K562 (cell line): ENCODE data around the gene LYPLA2. TPM values are rescaled to one million over a fixed set of nuclear protein-coding genes. Genes with fewer than 3 reads are reported as not detected.

Experiments used
- ADNP ChIP-seq: fragments of 200-800 bp; sonication (Bioruptor generic); IDR thresholded peaks from 2 replicates; pipeline ENCODE4 v1.6.1; 2016; ENCODE audit warnings: missing genetic modification characterization, missing compliant biosample characterization
- MCM7 ChIP-seq, 2 experiments: fragments of 450-650 bp; IDR thresholded peaks; 2 replicates each; pipeline ENCODE4 v1.6.1; 2016 to 2018
- PURB ChIP-seq: sonication (generic); formaldehyde crosslinking; IDR thresholded peaks from 2 replicates; pipeline ENCODE4 v1.9.0; 2021; ENCODE audit warnings: low read depth, mild to moderate bottlenecking, missing genetic modification reagents
- SMAD2 ChIP-seq: fragments of 150-350 bp; IDR thresholded peaks from 2 replicates; pipeline ENCODE4 v1.6.1; 2014; ENCODE audit warnings: low read depth, mild to moderate bottlenecking, low read length
- SMC3 ChIP-seq: conservative IDR thresholded peaks from 2 replicates; pipeline ENCODE4 v1.6.1; 2011; ENCODE audit warnings: low read depth, low read length, improper control_type of control experiment; ENCODE audit not compliant: insufficient read depth
- THRAP3 ChIP-seq: fragments of 450-650 bp; IDR thresholded peaks from 2 replicates; pipeline ENCODE4 v1.6.1; 2016; ENCODE audit warnings: mild to moderate bottlenecking, inconsistent platforms, borderline replicate concordance
- ZKSCAN1 ChIP-seq: fragments of 150-350 bp; IDR thresholded peaks from 2 replicates; pipeline ENCODE4 v1.6.1; 2016; ENCODE audit warnings: low read depth, low read length
- ZNF184 ChIP-seq: sonication (generic); formaldehyde crosslinking; IDR thresholded peaks from 2 replicates; pipeline ENCODE4 v1.5.0; 2020; ENCODE audit warnings: missing genetic modification reagents
- ZNF445 ChIP-seq: fragments of 250-450 bp; sonication (Bioruptor Pico); IDR thresholded peaks from 2 replicates; pipeline ENCODE4 v1.4.0; 2020; ENCODE audit warnings: low read depth, mild to moderate bottlenecking, moderate library complexity
- polyA plus RNA-seq, 8 experiments: library from polyadenylated mRNA; depleted of rRNA in 4 of 8; stranded (reverse) in 5 of 8; unstranded in 3 of 8; fragments of >200 nt; fragmentation: Nextera tagmentation in 2 of 8; fragmentation: Illumina TruSeq in 1 of 8; extraction: Ambion mirVana in 2 of 8; extraction: Trizol in 1 of 8; gene quantifications; 2 replicates each; pipeline versions ENCODE4 v1.2.1 to v1.2.3, GENCODE V29; 2011 to 2014; ENCODE audit warnings: inconsistent platforms in 1 of 8, missing spikeins in 1 of 8
- total RNA-seq, 7 experiments: library from RNA; depleted of rRNA in 6 of 7; stranded (reverse); fragments of >200 nt in 6 of 7; fragmentation: Illumina TruSeq in 2 of 7; extraction: Trizol in 2 of 7; gene quantifications; 2 replicates each; pipeline versions ENCODE4 v1.2.1 to v1.2.3, GENCODE V29; 2011 to 2021; ENCODE audit warnings: low replicate concordance in 1 of 7
- TF ChIP-seq, protein P1 (sequence below): sonication (generic); formaldehyde crosslinking; IDR thresholded peaks from 2 replicates; pipeline ENCODE4 v1.8.1; 2023; ENCODE audit warnings: mild to moderate bottlenecking, missing genetic modification reagents, moderate library complexity
- TF ChIP-seq, protein P2 (sequence below): IDR thresholded peaks from 2 replicates; pipeline ENCODE4 v1.6.1; 2014; ENCODE audit warnings: antibody characterized with exemption
- TF ChIP-seq, protein P3 (sequence below): fragments of 450-650 bp; IDR thresholded peaks from 2 replicates; pipeline ENCODE4 v1.6.1; 2016; ENCODE audit warnings: mild to moderate bottlenecking, moderate library complexity

The LYPLA2 gene
- total and polyA plus RNA-seq, 9 of the 15 experiments (the other 6 are each of a cell fraction or from before 2014, with no cell fraction given): 3.9 to 128 (median 60.1) TPM

DNA sequence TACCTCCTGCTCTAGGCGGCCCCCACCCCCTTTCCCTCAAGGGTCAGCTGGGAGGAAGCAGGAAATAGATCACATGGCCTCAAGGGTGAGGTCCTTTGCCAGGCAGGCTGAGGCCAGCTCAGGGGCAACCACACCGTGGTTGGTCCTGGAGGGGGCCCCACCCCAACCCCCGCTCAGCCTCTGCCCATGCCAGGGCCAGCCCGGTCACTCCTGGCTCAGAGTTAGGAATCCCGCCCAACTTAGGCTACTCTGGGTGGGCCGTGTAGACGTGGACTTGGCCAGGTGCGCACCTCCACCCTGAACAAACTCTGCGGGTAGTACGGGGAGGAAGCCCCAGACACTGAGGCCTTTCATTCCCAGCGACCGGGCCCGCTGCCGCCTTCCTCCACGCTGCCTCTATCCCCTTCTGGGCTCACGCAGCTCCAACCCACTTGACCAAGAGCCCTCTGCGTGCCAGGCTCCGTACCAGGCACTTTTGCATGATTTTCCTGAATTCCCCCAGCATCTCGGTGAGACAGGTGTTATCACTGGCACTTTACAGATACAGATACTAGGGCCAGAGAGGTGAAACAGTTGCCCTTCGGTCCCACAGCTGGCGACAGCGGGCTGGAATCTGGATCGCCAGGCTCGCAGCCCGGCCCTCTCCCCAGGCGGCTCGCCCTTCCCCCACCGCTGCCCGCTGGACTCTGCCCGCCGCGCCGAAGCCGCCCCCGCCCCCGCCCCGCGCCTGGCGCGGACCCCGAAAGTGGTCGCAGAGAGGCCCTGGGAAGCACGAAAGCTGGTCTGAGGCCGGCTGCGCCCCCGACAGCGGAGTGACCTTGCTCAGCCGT lies 8.8 kb downstream of the LYPLA2 start (continued):
- TF ChIP-seq PURB (CRISPR knock-in tag) (no peak), SMAD2 (no peak), ZNF184 (CRISPR knock-in tag) (no peak), ZNF445 (no peak), ADNP (no peak), SMC3 (no peak), ZKSCAN1 (no peak), MCM7 (IDR thresholded peaks at IDR 0.05) (no peak), THRAP3 (no peak)
- TF ChIP-seq, protein P1, sequence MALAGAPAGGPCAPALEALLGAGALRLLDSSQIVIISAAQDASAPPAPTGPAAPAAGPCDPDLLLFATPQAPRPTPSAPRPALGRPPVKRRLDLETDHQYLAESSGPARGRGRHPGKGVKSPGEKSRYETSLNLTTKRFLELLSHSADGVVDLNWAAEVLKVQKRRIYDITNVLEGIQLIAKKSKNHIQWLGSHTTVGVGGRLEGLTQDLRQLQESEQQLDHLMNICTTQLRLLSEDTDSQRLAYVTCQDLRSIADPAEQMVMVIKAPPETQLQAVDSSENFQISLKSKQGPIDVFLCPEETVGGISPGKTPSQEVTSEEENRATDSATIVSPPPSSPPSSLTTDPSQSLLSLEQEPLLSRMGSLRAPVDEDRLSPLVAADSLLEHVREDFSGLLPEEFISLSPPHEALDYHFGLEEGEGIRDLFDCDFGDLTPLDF (CRISPR knock-in tag): peak; percentile 23; the same call in 1 of the 2 replicates
- TF ChIP-seq, protein P2, sequence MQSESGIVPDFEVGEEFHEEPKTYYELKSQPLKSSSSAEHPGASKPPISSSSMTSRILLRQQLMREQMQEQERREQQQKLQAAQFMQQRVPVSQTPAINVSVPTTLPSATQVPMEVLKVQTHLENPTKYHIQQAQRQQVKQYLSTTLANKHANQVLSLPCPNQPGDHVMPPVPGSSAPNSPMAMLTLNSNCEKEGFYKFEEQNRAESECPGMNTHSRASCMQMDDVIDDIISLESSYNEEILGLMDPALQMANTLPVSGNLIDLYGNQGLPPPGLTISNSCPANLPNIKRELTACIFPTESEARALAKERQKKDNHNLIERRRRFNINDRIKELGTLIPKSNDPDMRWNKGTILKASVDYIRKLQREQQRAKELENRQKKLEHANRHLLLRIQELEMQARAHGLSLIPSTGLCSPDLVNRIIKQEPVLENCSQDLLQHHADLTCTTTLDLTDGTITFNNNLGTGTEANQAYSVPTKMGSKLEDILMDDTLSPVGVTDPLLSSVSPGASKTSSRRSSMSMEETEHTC: peak; percentile 55; the same call in 1 of the 2 replicates
- TF ChIP-seq, protein P3, sequence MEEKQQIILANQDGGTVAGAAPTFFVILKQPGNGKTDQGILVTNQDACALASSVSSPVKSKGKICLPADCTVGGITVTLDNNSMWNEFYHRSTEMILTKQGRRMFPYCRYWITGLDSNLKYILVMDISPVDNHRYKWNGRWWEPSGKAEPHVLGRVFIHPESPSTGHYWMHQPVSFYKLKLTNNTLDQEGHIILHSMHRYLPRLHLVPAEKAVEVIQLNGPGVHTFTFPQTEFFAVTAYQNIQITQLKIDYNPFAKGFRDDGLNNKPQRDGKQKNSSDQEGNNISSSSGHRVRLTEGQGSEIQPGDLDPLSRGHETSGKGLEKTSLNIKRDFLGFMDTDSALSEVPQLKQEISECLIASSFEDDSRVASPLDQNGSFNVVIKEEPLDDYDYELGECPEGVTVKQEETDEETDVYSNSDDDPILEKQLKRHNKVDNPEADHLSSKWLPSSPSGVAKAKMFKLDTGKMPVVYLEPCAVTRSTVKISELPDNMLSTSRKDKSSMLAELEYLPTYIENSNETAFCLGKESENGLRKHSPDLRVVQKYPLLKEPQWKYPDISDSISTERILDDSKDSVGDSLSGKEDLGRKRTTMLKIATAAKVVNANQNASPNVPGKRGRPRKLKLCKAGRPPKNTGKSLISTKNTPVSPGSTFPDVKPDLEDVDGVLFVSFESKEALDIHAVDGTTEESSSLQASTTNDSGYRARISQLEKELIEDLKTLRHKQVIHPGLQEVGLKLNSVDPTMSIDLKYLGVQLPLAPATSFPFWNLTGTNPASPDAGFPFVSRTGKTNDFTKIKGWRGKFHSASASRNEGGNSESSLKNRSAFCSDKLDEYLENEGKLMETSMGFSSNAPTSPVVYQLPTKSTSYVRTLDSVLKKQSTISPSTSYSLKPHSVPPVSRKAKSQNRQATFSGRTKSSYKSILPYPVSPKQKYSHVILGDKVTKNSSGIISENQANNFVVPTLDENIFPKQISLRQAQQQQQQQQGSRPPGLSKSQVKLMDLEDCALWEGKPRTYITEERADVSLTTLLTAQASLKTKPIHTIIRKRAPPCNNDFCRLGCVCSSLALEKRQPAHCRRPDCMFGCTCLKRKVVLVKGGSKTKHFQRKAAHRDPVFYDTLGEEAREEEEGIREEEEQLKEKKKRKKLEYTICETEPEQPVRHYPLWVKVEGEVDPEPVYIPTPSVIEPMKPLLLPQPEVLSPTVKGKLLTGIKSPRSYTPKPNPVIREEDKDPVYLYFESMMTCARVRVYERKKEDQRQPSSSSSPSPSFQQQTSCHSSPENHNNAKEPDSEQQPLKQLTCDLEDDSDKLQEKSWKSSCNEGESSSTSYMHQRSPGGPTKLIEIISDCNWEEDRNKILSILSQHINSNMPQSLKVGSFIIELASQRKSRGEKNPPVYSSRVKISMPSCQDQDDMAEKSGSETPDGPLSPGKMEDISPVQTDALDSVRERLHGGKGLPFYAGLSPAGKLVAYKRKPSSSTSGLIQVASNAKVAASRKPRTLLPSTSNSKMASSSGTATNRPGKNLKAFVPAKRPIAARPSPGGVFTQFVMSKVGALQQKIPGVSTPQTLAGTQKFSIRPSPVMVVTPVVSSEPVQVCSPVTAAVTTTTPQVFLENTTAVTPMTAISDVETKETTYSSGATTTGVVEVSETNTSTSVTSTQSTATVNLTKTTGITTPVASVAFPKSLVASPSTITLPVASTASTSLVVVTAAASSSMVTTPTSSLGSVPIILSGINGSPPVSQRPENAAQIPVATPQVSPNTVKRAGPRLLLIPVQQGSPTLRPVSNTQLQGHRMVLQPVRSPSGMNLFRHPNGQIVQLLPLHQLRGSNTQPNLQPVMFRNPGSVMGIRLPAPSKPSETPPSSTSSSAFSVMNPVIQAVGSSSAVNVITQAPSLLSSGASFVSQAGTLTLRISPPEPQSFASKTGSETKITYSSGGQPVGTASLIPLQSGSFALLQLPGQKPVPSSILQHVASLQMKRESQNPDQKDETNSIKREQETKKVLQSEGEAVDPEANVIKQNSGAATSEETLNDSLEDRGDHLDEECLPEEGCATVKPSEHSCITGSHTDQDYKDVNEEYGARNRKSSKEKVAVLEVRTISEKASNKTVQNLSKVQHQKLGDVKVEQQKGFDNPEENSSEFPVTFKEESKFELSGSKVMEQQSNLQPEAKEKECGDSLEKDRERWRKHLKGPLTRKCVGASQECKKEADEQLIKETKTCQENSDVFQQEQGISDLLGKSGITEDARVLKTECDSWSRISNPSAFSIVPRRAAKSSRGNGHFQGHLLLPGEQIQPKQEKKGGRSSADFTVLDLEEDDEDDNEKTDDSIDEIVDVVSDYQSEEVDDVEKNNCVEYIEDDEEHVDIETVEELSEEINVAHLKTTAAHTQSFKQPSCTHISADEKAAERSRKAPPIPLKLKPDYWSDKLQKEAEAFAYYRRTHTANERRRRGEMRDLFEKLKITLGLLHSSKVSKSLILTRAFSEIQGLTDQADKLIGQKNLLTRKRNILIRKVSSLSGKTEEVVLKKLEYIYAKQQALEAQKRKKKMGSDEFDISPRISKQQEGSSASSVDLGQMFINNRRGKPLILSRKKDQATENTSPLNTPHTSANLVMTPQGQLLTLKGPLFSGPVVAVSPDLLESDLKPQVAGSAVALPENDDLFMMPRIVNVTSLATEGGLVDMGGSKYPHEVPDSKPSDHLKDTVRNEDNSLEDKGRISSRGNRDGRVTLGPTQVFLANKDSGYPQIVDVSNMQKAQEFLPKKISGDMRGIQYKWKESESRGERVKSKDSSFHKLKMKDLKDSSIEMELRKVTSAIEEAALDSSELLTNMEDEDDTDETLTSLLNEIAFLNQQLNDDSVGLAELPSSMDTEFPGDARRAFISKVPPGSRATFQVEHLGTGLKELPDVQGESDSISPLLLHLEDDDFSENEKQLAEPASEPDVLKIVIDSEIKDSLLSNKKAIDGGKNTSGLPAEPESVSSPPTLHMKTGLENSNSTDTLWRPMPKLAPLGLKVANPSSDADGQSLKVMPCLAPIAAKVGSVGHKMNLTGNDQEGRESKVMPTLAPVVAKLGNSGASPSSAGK: peak; percentile 65
